ENCODE results near the gene SUDS3. TPM values are rescaled to one million over a fixed set of nuclear protein-coding genes. Genes with fewer than 3 reads are reported as not detected.
"Not testable (repeated sequence)": the region's sequence is repeated elsewhere in the genome, so short reads cannot be mapped to it uniquely, and the experiment has no call there.

SUDS3 gene
- total RNA-seq, 1 donor from 2014 or later, result 28.8 TPM

GRCh38 chr12:118402251-118402650 is 25.9 kb downstream of the SUDS3 start:
- ATAC-seq (no peak), DNase-seq (no peak)
- Histone ChIP-seq H3K27me3 (no peaks in the 10 kb centered on the region), H3K4me3 (no peak overlapping the region), H3K4me1 (no peaks in the 10 kb centered on the region), H3K27ac (no peak overlapping the region), H3K36me3 (peaks cover 83% of the 10 kb centered on the region), H3K9me3 (no peaks in the 10 kb centered on the region)
- intact Hi-C loops (cut with DNase I), result no loop called here
- TF ChIP-seq CTCF (IDR thresholded peaks at IDR 0.05), result no peak

GRCh38 chr12:118404876-118405521 is 28.6 kb downstream of the SUDS3 start:
- H3K36me3 ChIP-seq, result peaks cover 74% of the 10 kb centered on the region
- no peaks in the 10 kb centered on the region for H3K9me3 ChIP-seq
- peak; percentile 77 for TF ChIP-seq CTCF (IDR thresholded peaks at IDR 0.05)
- no peaks in the 10 kb centered on the region for H3K4me1 ChIP-seq
- DNase-seq (no peak), ATAC-seq (peak; percentile 63)
- intact Hi-C loops (cut with DNase I), result no loop called here
- H3K4me3 ChIP-seq, result no peak overlapping the region
- H3K27ac ChIP-seq, result no peak overlapping the region
- no peaks in the 10 kb centered on the region for H3K27me3 ChIP-seq

- intact Hi-C loops (cut with DNase I), result not testable (repeated sequence)
Measured at GRCh38 chr12:118408241-118408640, 31.9 kb downstream of the SUDS3 start.

GRCh38 chr12:118409834-118410233 is 33.5 kb downstream of the SUDS3 start:
- no peak for TF ChIP-seq CTCF (IDR thresholded peaks at IDR 0.05)
- H3K4me1 ChIP-seq, result no peaks in the 10 kb centered on the region
- no peak overlapping the region for H3K4me3 ChIP-seq
- DNase-seq (no peak), ATAC-seq (no peak)
- no peak overlapping the region for H3K27ac ChIP-seq
- no peaks in the 10 kb centered on the region for H3K9me3 ChIP-seq
- H3K27me3 ChIP-seq, result no peaks in the 10 kb centered on the region
- peaks cover 69% of the 10 kb centered on the region for H3K36me3 ChIP-seq
- intact Hi-C loops (cut with DNase I), result no loop called here

More at GRCh38 chr12:118408241-118408640, 31.9 kb downstream of the SUDS3 start:
- H3K27ac ChIP-seq, ATAC-seq, H3K9me3 ChIP-seq, H3K4me1 ChIP-seq, H3K4me3 ChIP-seq, H3K27me3 ChIP-seq, DNase-seq: not testable (repeated sequence)
- peaks cover 68% of the 10 kb centered on the region for H3K36me3 ChIP-seq

- ATAC-seq (no peak), DNase-seq (no peak)
- Histone ChIP-seq H3K27me3 (no peaks in the 10 kb centered on the region), H3K36me3 (peaks cover 41% of the 10 kb centered on the region), H3K4me1 (no peaks in the 10 kb centered on the region), H3K9me3 (no peaks in the 10 kb centered on the region), H3K4me3 (no peak overlapping the region), H3K27ac (no peak overlapping the region)
- intact Hi-C loops (cut with DNase I), result no loop called here
- TF ChIP-seq CTCF (IDR thresholded peaks at IDR 0.05), result no peak
Measured at GRCh38 chr12:118417942-118418341, 41.6 kb downstream of the SUDS3 start.

GRCh38 chr12:118418385-118419057 is 42.2 kb downstream of the SUDS3 start:
- no peaks in the 10 kb centered on the region for H3K4me1 ChIP-seq
- H3K27ac ChIP-seq, result no peak overlapping the region
- intact Hi-C loops (cut with DNase I), result no loop called here
- H3K9me3 ChIP-seq, result no peaks in the 10 kb centered on the region
- peaks cover 36% of the 10 kb centered on the region for H3K36me3 ChIP-seq
- ATAC-seq (no peak), DNase-seq (no peak)
- no peak for TF ChIP-seq CTCF (IDR thresholded peaks at IDR 0.05)
- H3K4me3 ChIP-seq, result no peak overlapping the region
- H3K27me3 ChIP-seq, result no peaks in the 10 kb centered on the region

Data from upper lobe of right lung (tissue), 1 donor.